T-helper 1 cell (primary cell): ENCODE results near the gene GAREM1.

Experiments used
- DNase-seq, 5 donors: peaks; one replicate each; pipeline ENCODE4 v3.0.0-alpha.2; 2012 to 2020

The GAREM1 gene

DNA sequence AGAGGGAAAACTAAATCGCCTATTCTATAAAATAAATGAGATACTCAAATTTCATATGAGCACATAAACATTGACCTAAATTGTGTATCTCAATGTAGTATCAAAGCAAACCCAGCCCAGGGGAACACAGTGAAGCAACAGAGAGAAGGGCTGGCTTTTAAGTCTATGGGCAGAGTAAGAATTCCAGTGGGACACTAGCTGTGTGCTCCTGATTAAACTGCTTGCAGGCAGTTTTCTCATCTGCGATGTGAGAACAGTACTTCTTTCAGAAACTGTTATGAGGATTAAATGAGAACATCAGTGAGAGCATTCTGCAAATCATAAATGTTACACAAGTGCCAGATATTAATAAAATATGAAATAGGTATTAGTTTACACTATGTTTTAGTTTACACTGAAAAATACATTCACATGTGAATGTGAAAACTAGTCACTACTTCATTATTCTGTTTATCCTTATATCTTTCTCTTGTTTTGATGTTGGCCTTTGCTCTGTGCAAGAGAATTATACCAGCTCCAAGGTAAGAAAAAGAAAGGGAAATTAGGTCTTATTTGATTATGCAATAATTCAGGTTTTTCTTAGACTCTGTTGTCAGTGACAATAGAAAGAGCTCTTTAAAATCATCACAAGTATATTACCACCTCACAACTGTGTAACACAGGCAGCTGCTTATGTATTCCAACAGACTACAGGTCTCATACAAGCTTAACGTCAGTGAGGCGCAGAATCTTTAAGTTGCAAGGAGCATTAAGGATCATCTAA is 47.5 kb downstream of the GAREM1 start:
- no peak for DNase-seq

DNA sequence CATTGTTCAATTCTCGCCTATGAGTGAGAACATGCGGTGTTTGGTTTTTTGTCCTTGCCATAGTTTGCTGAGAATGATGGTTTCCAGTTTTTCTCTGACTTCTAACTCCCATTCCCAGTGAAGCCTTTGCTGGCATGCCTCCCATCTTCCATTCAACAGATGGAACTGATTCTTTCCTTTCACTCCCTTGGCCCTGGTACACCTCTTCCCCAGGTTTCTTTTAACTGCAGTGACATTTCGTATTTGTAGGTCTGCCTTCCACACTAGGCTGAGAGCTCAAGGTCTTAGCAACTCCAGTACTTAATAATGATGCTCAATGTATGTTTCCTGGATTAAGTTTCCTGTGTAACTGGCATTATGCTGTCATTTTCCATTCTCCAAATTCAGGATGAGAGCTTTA is 48.5 kb downstream of the GAREM1 start:
- DNase-seq = no peak

DNA sequence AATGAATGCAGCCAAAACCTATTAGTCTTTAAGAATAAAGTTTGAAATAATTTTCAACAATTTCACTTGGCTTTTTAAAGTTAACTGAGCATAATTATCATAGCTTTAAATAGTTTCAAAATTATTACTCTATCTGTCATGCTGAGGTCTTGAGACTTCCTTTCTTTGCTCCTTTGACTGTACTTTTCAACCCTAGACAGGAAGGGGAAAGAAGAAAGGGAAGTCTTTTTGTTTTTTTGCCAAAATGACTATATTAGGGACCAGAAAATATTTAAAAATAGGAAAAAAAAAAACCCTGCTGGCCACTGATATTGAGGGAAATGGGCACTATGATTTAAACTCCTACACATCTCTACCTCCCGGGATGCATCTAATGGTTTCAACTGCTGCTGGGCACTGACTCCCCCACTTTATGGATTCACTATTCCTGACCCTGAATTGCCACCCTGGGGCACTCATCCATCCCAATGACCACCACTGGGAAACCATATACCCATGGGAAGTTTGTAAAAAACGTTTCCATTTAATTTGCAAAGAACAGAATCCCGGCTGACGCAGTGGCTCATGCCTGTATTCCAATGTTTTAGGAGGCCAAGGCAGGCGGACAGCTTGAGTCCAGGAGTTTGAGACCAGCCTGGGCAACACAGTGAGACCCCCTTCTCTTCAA is 50.5 kb downstream of the GAREM1 start:
- DNase-seq = no peak

DNA sequence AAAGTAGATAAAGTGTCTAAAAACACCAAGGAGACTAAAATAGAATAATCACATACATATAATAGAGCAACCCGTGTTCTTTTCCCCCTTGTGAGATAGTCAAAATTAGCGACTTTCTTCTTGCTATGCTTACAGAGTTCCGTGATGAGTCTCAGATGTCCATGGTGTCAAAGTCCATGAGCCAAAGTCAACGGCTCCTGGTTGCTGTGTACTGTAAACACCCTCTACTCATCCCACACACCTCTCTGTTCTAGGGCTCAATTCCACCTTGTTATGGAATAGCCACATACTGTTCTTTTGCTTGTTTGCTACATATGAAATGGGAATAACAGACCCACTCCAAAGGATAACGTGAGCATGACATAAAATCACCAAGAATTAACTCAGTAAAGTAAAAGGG is 52.5 kb downstream of the GAREM1 start:
- DNase-seq = no peak

DNA sequence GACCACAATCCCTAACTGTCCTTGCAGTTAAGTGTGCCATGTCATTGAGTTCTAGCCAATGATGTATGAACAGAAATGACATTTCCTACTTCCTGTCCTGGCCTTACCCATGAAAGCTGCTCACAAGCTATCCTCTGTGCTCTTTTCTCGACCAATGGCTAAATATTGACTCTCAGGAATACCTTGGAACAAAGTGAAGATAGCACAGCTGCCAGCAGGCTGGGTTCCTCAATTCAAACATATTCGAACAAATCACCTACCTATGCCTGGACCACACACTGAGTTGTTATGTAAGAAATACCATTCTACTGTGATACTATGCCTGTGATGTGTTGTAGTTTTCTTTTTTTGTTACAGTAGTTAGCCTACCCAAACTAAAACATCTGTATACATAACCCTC is 65.1 kb downstream of the GAREM1 start:
- no peak for DNase-seq

DNA sequence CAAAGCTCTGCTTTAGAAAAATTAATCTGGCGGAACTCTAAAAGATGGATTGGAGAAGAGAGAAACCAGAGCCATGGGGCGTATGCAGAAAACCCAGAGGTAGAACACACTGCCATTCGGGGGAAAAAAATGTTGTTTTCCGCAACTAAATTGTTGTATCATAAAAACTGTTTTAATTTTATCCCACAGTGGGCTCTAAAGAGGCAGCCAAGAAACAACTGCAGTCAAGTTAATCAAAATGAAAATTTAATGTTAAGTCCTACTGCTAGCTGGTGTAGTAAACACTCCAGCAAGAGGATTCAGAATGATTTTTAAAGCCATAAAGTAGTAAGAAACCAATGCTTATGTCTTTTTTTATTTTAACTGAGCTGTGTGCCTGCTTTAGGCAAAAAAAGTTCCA is 69.1 kb downstream of the GAREM1 start:
- DNase-seq = no peak

DNA sequence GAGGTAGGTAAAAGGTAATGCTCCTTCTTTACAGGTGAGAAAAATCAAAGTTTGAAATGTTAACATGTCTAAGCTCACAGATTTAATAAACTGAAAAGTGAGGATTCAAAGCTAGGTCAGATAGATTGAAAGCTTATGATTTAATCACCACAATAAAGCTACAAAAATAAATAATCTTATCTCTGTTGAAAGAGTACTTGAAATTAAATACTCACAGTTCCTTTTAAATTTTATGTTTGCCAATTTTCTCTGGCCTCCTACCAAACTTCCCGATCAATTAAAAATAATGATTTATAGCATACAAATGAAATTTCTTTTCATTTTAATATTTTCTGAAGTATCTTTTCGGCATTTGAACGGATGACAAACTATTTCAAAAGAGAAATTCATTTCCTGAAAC is 77.3 kb downstream of the GAREM1 start:
- no peak for DNase-seq

DNA sequence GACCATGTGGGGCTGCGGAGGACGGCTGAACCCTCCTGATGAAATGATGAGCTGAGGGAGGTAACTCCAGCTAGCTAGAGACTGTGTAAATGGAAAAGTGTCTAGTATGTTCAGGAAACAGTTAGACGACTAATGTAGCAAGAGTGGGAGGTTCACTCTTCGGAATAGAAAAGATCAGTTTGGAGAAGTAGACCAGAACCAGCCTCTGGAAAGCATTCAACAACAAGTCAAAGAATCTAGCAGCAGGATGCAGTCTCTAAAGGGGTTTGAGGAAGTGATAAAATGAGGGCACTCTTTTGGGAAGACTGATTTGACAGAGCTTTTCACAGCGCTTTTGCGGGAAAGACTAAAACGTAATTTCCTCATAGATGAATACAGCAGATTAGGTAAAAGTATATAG is 79.6 kb downstream of the GAREM1 start:
- no peak for DNase-seq

DNA sequence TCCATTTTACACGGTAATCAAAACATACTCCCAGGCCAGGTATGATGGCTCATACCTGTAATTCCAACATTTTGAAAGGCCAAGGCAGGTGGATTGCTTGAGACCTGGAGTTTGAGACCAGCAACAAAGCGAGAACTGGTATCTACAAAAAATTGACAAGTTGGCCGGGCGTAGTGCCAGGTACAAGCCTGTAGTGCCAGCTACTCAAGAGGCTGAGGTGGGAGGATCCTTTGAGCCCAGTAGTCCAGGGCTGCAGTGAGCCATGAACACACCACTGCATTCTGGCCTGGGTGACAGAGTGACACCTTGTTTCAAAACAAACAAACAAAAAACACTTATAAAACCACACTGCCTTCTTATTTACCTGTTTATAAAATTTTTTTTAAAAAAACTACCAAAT is 80.8 kb downstream of the GAREM1 start:
- DNase-seq = no peak

DNA sequence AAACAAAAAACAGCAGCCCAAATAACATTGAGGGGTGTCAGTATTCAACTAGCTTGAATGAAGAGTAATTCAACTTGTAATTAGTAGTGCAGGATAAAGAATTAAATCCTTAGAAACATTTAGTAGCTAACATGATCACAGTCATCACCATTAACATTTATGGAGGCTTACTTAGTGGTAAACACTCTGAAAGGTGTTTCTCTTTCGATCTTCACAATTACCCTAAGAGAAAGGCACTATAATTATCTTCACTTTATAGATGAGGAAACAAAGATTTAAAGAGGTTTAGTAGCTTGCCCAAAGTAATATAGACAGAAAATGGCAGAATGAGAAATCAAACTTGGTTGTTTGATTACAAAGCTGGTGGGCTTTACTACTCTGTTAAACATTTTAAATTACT is 81.5 kb downstream of the GAREM1 start:
- DNase-seq = no peak

GRCh38 chr18:32386471-32386870 is 84.2 kb downstream of the GAREM1 start:
- DNase-seq = no peak

DNA sequence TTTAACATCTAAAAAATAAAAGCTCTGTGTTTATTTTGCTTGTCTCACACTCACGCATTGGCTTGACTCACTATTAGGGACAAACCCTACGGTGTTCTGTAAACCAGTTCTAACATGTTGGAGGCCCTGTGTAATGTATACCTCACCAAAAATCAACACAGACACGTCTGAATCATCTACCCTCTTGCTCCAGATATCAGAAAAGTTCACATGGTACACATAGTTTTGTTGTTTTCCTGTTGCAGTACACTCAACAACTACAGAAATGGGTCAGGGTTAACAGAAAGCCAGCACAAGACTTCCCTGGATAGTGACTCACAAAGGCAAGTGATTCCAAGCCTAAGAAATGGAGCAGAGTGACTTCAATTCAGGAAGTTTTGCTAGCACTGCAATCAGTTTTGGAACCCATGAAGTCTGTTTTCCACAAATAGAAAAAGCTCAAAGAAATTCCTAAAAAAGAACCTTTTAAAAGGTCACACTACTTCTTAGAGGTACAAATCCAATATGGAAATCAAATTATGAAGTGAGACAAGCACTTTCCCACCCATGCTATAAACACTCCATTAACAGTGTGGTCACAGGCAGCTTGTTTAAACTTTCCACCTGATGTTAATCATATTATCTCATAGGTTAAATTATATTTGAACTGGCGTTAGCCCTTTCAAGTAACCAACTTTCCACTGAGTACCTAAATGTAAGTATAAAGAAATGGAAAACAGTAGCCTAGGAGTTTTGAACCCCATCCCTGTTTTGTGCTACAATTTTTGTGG is 87.4 kb downstream of the GAREM1 start:
- DNase-seq = no peak

GRCh38 chr18:32381761-32382160 is 88.9 kb downstream of the GAREM1 start:
- DNase-seq = no peak

GRCh38 chr18:32380559-32380958 is 90.1 kb downstream of the GAREM1 start:
- DNase-seq = no peak

- no peak for DNase-seq
These were observed 90.8 kb downstream of the GAREM1 start for GRCh38 chr18:32379891-32380290.

GRCh38 chr18:32378705-32379104 is 92.0 kb downstream of the GAREM1 start:
- DNase-seq = no peak

DNA sequence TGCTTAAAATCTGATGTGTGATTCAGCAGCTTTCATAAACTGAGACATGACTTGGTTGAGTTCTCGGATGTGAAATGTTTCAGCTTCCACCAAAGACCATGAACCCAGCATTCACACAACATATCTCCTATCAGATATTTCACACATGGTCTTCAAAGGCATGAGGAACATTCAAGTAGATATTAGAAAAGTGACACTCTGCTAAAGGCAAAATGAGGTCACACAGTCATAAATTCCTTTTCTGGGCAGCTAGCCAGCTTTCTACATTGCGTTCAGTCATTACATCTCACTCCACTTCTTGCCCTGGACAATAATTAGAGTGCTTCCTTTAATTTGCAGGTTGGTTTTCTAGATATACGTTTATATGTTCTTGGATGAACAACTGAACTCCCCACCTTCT is 96.7 kb downstream of the GAREM1 start:
- DNase-seq = no peak

DNA sequence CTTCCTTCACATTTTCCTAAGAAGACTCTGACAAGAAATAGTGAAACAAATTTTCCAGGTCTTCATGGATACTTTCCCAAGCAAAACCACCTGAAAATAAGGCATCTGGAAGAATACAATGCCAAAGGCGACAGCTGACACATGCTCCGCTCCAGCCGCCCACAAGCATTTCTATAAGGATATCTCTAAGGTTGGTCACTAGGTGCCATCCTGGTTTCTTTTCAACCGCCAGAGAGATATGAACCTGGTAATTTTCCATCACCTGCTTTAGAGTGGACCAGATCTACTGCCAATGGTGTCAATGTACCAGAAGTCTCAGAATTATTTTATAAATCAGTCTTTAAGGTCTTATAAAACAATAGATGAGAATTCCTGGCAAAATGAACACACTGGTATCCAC is 97.2 kb downstream of the GAREM1 start:
- no peak for DNase-seq

DNA sequence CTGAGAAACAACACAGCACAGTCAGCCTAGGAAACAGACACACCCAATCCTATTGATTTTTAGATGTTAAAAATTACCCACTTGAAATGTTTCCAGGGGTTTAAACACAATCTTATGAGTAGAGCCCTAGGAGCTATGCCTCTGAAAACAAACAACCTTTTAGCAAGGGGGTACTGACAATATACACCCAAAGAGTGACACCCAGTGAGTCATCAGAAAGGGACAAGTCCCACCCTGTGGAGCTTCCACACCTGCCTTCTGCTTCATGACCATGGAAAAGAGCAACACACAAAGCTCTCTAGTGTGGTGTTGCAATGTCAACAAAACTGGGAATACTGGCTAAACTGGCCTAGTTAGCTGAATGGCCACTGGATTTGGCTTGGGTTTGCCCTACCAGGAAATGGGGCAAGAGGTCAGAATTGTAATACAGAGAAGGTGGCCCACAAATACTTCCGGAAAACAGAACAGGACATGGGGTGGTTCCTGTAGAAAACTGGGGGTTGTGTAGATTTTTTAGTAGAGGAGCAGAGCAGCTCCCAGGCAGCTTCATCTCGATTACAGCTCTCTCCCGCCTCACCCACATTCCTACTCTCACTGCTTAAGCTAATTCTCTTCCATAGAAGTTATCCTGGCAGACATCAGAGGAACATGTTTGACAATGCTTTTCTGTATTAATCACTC is 98.2 kb downstream of the GAREM1 start:
- DNase-seq = no peak

DNA sequence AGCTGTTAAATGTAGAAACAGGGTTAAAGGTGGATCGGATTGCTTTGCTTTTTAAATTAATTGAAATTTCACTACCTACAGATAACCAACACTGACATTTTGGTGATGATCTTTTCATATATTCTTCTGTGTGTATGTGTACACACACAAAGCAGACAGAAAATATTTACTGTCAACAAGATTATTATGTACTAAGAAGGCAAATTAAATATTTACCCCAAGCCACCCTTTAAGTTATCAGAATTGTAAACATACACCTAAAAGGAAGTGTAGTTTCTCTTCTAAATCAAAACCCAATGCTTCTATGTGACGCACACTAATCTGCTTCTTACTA is 98.7 kb downstream of the GAREM1 start:
- no peak for DNase-seq

DNA sequence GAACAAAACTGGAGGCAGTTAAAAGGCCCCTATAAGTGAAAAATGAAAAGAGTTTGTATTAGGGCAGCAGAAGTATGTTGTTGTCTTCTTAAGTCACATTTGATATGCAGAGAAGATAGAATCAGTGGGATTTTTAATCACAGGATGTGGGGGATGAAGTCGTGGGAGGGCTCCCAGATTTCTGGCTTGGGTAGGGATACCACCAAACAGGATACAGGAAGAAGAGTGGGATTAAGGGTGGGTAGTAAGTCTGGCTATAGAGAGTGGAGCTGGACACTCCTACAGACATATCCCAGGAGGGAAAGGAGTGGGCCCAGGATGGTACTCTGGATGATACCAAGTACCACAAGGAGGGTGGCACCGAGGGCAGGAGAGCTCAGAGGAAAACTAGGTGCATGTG is 99.3 kb downstream of the GAREM1 start:
- DNase-seq = no peak

- DNase-seq = no peak
These were observed 101.7 kb downstream of the GAREM1 start for GRCh38 chr18:32368991-32369390.

DNA sequence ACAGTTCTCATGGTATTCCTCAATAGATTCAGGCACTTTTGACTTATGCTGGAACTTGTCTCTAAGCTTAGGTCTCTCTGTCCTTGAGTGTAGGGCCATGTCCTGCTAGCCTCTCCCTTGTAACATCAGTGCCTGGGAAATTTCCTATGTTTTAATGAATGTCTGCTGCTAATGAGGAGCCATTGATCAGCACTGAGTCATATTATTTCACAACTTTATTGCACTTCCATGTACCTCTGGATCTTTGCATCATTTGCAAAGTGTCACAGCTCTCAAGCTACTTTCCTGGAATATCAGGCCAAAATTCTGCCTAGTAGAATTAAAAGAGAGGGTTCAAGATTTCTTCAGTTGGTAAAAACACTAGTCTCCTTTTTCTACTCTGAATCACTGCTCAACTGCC is 102.5 kb downstream of the GAREM1 start:
- no peak for DNase-seq
